CD14-positive monocyte (primary cell): ENCODE measurements around the gene ACTL7A. TPM values are rescaled to one million over a fixed set of nuclear protein-coding genes. Genes with fewer than 3 reads are reported as not detected.

Source experiments
- DNase-seq, 3 donors: peaks; one replicate each; pipeline ENCODE4 v3.0.0-alpha.2; 2011 to 2022
- H2AFZ ChIP-seq: 2 replicates; pipeline ENCODE4 v1.6.0; 2012; ENCODE audit warnings: mild to moderate bottlenecking, low read depth, low read length, inconsistent platforms; ENCODE audit not compliant: insufficient read depth, poor library complexity, severe bottlenecking
- H3K27ac ChIP-seq, 2 donors: 1 replicate in 1 of 2; 2 replicates in 1 of 2; pipeline ENCODE4 v1.5.1; 2012 to 2013; ENCODE audit warnings: low read length in 2 of 2, control low read depth in 1 of 2, inconsistent platforms in 1 of 2, low read depth in 1 of 2, mild to moderate bottlenecking in 1 of 2
- H3K27me3 ChIP-seq, 2 donors: one replicate each; pipeline versions ENCODE4 v1.6.0 to v1.6.1; 2011 to 2013; ENCODE audit warnings: low read length in 2 of 2; ENCODE audit not compliant: control insufficient read depth in 2 of 2, insufficient read depth in 2 of 2
- H3K36me3 ChIP-seq, 2 donors: replicated peaks in 1 of 2; 1 replicate in 1 of 2; 2 replicates in 1 of 2; pipeline versions ENCODE4 v1.5.1 to v1.6.1; 2012 to 2013; ENCODE audit warnings: low read length in 2 of 2, control low read depth in 1 of 2, inconsistent platforms in 1 of 2, mild to moderate bottlenecking in 1 of 2; ENCODE audit not compliant: insufficient read depth in 2 of 2, control insufficient read depth in 1 of 2
- H3K4me1 ChIP-seq, 2 donors: 1 replicate in 1 of 2; 2 replicates in 1 of 2; pipeline versions ENCODE4 v1.5.1 to v1.6.1; 2012 to 2013; ENCODE audit warnings: low read length in 2 of 2, control low read depth in 1 of 2, inconsistent platforms in 1 of 2, mild to moderate bottlenecking in 1 of 2, moderate library complexity in 1 of 2; ENCODE audit not compliant: insufficient read depth in 2 of 2, control insufficient read depth in 1 of 2
- H3K4me2 ChIP-seq: replicated peaks from 2 replicates; pipeline ENCODE3; 2012; ENCODE audit warnings: low read length, moderate library complexity, mild to moderate bottlenecking; ENCODE audit not compliant: poor library complexity, severe bottlenecking; ENCODE audit errors: extremely low read depth
- H3K4me3 ChIP-seq, 3 experiments: fragments of 200-600 bp in 1 of 3; sonication (generic) in 1 of 3; replicated peaks in 1 of 3; 1 replicate in 2 of 3; 2 replicates in 1 of 3; pipeline ENCODE4 v1.5.1; 2011 to 2013; ENCODE audit warnings: low read length in 3 of 3, mild to moderate bottlenecking in 3 of 3, control low read depth in 2 of 3, low read depth in 2 of 3, inconsistent platforms in 1 of 3, moderate library complexity in 1 of 3
- H3K79me2 ChIP-seq: 2 replicates; pipeline ENCODE4 v1.6.0; 2012; ENCODE audit warnings: mild to moderate bottlenecking, control low read depth, inconsistent platforms, low read length, moderate library complexity; ENCODE audit not compliant: insufficient read depth
- H3K9ac ChIP-seq: 2 replicates; pipeline ENCODE4 v1.6.0; 2017; ENCODE audit warnings: low read length, mild to moderate bottlenecking; ENCODE audit not compliant: insufficient read depth, poor library complexity, severe bottlenecking
- H3K9me3 ChIP-seq, 2 donors: replicated peaks in 1 of 2; 1 replicate in 1 of 2; 2 replicates in 1 of 2; pipeline versions ENCODE4 v1.5.1 to v1.6.1; 2012 to 2013; ENCODE audit warnings: low read length in 2 of 2, control low read depth in 1 of 2; ENCODE audit not compliant: control insufficient read depth in 1 of 2, insufficient read depth in 1 of 2
- H4K20me1 ChIP-seq: 2 replicates; pipeline ENCODE4 v1.6.0; 2012; ENCODE audit warnings: mild to moderate bottlenecking, low read length, control low read depth, moderate library complexity; ENCODE audit not compliant: insufficient read depth
- H3K27ac Mint-ChIP-seq, 7 donors: one replicate each; pipeline ENCODE4 v1.8.0; 2020; ENCODE audit warnings: mild to moderate bottlenecking in 7 of 7, mixed read lengths in 7 of 7, moderate library complexity in 6 of 7, inconsistent platforms in 2 of 7
- H3K27me3 Mint-ChIP-seq, 3 donors: one replicate each; pipeline ENCODE4 v1.8.0; 2021 to 2022; ENCODE audit warnings: low read depth in 3 of 3, mild to moderate bottlenecking in 3 of 3, mixed read lengths in 3 of 3, moderate library complexity in 3 of 3, inconsistent platforms in 1 of 3
- H3K36me3 Mint-ChIP-seq, 2 donors: one replicate each; pipeline ENCODE4 v1.8.0; 2020; ENCODE audit warnings: mixed read lengths in 2 of 2, inconsistent platforms in 1 of 2, mild to moderate bottlenecking in 1 of 2
- H3K4me1 Mint-ChIP-seq: one replicate; pipeline ENCODE4 v1.8.0; 2020; ENCODE audit warnings: mild to moderate bottlenecking, mixed read lengths
- H3K4me3 Mint-ChIP-seq, 2 donors: one replicate each; pipeline ENCODE4 v1.8.0; 2020; ENCODE audit warnings: mild to moderate bottlenecking in 2 of 2, mixed read lengths in 2 of 2, moderate library complexity in 1 of 2
- H3K9me3 Mint-ChIP-seq, 7 donors: one replicate each; pipeline ENCODE4 v1.8.0; 2020 to 2022; ENCODE audit warnings: mixed read lengths in 7 of 7, mild to moderate bottlenecking in 6 of 7, moderate library complexity in 6 of 7, inconsistent platforms in 2 of 7
- CTCF ChIP-seq: fragments of 200-600 bp; IDR thresholded peaks from one replicate; pipeline ENCODE4 v1.8.0; 2022; ENCODE audit warnings: antibody characterized with exemption, mild to moderate bottlenecking
- WGBS: methylation state at CpG from one replicate; pipeline ENCODE4 v1.1.5; 2013; ENCODE audit warnings: missing lambda C conversion rate; ENCODE audit not compliant: insufficient coverage; 5-methylcytosine and 5-hydroxymethylcytosine counted together
- intact Hi-C, 2 donors: fragments of 100-400 bp; cut with micrococcal nuclease; formaldehyde crosslinking; loops; one replicate each; pipeline versions ENCODE4 v1.15.0 to v1.15.1; 2023
- polyA plus RNA-seq, 3 donors: library from polyadenylated mRNA; depleted of rRNA in 1 of 3; unstranded in 2 of 3; stranded (reverse) in 1 of 3; fragments of 300-500 nt in 2 of 3; fragments of >200 nt in 1 of 3; fragmentation: Illumina TruSeq in 2 of 3; gene quantifications; 1 replicate in 2 of 3; 2 replicates in 1 of 3; pipeline ENCODE4 v1.2.3, GENCODE V29; 2012 to 2021

ACTL7A gene
- polyA plus RNA-seq, 3 donors: not detected

DNA sequence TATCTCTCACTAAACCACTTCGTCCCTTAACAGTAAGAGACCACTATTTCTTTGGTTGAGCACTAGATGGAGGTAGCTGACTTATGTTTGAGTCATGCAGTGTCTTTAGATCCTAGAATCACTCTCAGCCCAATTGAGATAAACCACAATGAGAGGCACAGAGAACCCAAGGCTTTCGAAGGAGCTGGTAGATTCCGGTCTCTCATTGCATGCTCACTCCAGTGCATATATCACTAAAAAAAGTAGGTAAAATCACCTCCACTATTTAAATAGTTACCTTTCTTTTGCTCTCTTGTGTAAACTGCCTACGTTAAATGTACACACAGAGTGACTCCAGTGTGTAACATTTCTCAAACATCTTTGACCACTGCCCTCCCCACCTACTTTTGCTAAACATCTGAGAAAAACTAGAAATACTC lies 27.6 kb downstream of the ACTL7A start:
- H3K4me3 ChIP-seq: no peak overlapping the region
- no peak overlapping the region for H3K27ac Mint-ChIP-seq
- H3K27me3 Mint-ChIP-seq: no peaks in the 10 kb centered on the region
- no peak overlapping the region for H3K4me2 ChIP-seq
- H3K4me1 Mint-ChIP-seq: peaks cover 6% of the 10 kb centered on the region
- intact Hi-C loops: no loop called here
- H2AFZ ChIP-seq: no peak overlapping the region
- TF ChIP-seq CTCF: no peak
- WGBS: 100% methylated on average over 2 of the region's 4 CpGs
- no peaks in the 10 kb centered on the region for H3K9me3 ChIP-seq
- H3K27ac ChIP-seq: no peak overlapping the region
- H3K9me3 Mint-ChIP-seq: no peaks in the 10 kb centered on the region
- DNase-seq: no peak
- no peaks in the 10 kb centered on the region for H4K20me1 ChIP-seq
- H3K4me3 Mint-ChIP-seq: no peak overlapping the region
- H3K27me3 ChIP-seq: no peaks in the 10 kb centered on the region
- H3K4me1 ChIP-seq: no peaks in the 10 kb centered on the region
- no peak overlapping the region for H3K9ac ChIP-seq
- peaks cover 55 to 84% of the 10 kb centered on the region in 2 donors for H3K36me3 ChIP-seq
- peaks cover 75 to 80% of the 10 kb centered on the region in 2 donors for H3K36me3 Mint-ChIP-seq
- no peaks in the 10 kb centered on the region for H3K79me2 ChIP-seq

GRCh38 chr9:108894225-108894997 lies 32.3 kb downstream of the ACTL7A start:
- no peak for DNase-seq
- no peaks in the 10 kb centered on the region for H3K4me1 ChIP-seq
- intact Hi-C loops: no loop called here
- no peak overlapping the region for H3K4me3 Mint-ChIP-seq
- TF ChIP-seq CTCF: no peak
- H3K79me2 ChIP-seq: no peaks in the 10 kb centered on the region
- no peaks in the 10 kb centered on the region for H3K9me3 ChIP-seq
- peaks cover 90 to 99% of the 10 kb centered on the region in 2 donors for H3K36me3 ChIP-seq
- no CpG with 5 or more reads among the region's 4 CpGs for WGBS
- H3K9ac ChIP-seq: no peak overlapping the region
- no peak overlapping the region for H3K4me3 ChIP-seq
- H3K27me3 ChIP-seq: no peaks in the 10 kb centered on the region
- H3K27me3 Mint-ChIP-seq: no peaks in the 10 kb centered on the region
- no peaks in the 10 kb centered on the region for H3K4me1 Mint-ChIP-seq
- no peak overlapping the region for H3K4me2 ChIP-seq
- no peaks in the 10 kb centered on the region for H3K9me3 Mint-ChIP-seq
- H2AFZ ChIP-seq: no peak overlapping the region
- peaks cover 92 to 94% of the 10 kb centered on the region in 2 donors for H3K36me3 Mint-ChIP-seq
- H3K27ac ChIP-seq: no peak overlapping the region
- H3K27ac Mint-ChIP-seq: no peak overlapping the region
- no peaks in the 10 kb centered on the region for H4K20me1 ChIP-seq
